DOHH2 (cell line): ENCODE measurements around the gene FKBP5.

Experiments used
- EZH2phosphoT487 ChIP-seq: fragments of 200-600 bp; sonication (generic); IDR thresholded peaks from 2 replicates; pipeline ENCODE4 v1.6.1; 2017; ENCODE audit warnings: borderline replicate concordance, mild to moderate bottlenecking, antibody characterized with exemption, low read length, moderate library complexity, mixed read lengths
- TF ChIP-seq, protein P1 (sequence below): fragments of 200-600 bp; sonication (generic); IDR thresholded peaks from one replicate; pipeline ENCODE4 v1.5.1; 2014; ENCODE audit warnings: antibody characterized with exemption, mild to moderate bottlenecking, low read depth, low read length; ENCODE audit not compliant: poor library complexity, severe bottlenecking

DNA sequence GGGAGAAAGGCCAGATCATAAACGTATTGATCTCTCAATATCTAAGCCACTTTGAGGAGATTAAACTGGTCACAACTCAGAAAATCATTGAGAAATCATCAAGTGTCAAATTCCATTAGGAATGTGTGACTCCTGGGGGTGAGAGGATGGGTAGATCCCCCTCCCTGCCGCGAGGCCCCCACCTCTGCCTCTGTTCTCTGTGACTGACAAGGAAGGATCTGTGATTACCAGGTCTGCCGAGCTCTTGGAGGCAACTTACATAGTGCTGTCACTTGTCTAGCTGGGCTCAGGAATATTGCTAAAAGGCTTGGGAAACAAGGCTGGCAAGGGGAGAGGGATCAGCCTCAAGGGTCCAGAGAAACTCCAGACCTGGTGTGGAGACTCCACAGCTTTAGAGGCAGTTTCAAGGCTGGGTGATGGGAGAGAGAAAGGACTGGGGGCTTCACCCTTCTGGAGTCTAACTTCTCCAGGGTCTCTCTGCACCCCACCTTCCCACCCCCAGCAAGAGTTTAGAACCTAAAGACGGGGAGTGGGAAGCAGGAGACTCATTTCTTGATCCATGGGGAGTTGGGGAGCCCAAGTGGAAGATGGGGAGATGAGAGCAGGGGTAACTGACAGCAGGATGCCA, 36.5 kb upstream of the FKBP5 start:
- TF ChIP-seq, protein P1, sequence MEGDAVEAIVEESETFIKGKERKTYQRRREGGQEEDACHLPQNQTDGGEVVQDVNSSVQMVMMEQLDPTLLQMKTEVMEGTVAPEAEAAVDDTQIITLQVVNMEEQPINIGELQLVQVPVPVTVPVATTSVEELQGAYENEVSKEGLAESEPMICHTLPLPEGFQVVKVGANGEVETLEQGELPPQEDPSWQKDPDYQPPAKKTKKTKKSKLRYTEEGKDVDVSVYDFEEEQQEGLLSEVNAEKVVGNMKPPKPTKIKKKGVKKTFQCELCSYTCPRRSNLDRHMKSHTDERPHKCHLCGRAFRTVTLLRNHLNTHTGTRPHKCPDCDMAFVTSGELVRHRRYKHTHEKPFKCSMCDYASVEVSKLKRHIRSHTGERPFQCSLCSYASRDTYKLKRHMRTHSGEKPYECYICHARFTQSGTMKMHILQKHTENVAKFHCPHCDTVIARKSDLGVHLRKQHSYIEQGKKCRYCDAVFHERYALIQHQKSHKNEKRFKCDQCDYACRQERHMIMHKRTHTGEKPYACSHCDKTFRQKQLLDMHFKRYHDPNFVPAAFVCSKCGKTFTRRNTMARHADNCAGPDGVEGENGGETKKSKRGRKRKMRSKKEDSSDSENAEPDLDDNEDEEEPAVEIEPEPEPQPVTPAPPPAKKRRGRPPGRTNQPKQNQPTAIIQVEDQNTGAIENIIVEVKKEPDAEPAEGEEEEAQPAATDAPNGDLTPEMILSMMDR = no peak
- no peak for TF ChIP-seq EZH2phosphoT487
